GM12875 (cell line): ENCODE data around the gene CLK3.

Source experiments
- H3K4me3 ChIP-seq: one replicate; pipeline ENCODE4 v1.5.1; 2011; ENCODE audit warnings: low read depth, low read length, control low read depth
- CTCF ChIP-seq: IDR thresholded peaks from 2 replicates; pipeline ENCODE4 v1.5.1; 2011; ENCODE audit warnings: low read depth, mild to moderate bottlenecking, control low read depth, inconsistent platforms, low read length, moderate library complexity, borderline replicate concordance; ENCODE audit not compliant: insufficient read depth

Gene CLK3

GRCh38 chr15:74669627-74670026 lies 54.0 kb downstream of the CLK3 start:
- TF ChIP-seq CTCF, result no peak
- H3K4me3 ChIP-seq, result no peak overlapping the region

GRCh38 chr15:74674161-74674560 lies 58.5 kb downstream of the CLK3 start:
- no peak overlapping the region for H3K4me3 ChIP-seq
- TF ChIP-seq CTCF, result no peak

- no peak overlapping the region for H3K4me3 ChIP-seq
- no peak for TF ChIP-seq CTCF
Measured at GRCh38 chr15:74676801-74677200, 61.2 kb downstream of the CLK3 start.
